Activated CD8-positive, alpha-beta memory T cell treated with anti-CD3 and anti-CD28 coated beads for 36 hours (primary cell): ENCODE results near the gene NID1. TPM values are rescaled to one million over a fixed set of nuclear protein-coding genes. Genes with fewer than 3 reads are reported as not detected.
"Not testable (repeated sequence)": the region's sequence is repeated elsewhere in the genome, so short reads cannot be mapped to it uniquely, and the experiment has no call there.

Source experiments
- CTCF ChIA-PET: fragments of 350-600 bp; sonication (Branson Sonifier 250); formaldehyde crosslinking; loops from one replicate; lab custom pipeline; 2021; ENCODE audit warnings: antibody characterized with exemption; lab: Charles Lee
- POLR2A ChIA-PET: fragments of 350-600 bp; sonication (Branson Sonifier 250); formaldehyde crosslinking; loops from one replicate; lab custom pipeline; 2021; ENCODE audit warnings: antibody characterized with exemption; lab: Charles Lee
- total RNA-seq, 2 experiments: library from RNA; stranded (reverse); gene quantifications; one replicate each; pipeline ENCODE4 v1.2.3, GENCODE V29; 2021

The NID1 gene
- total RNA-seq, 2 experiments from 2014 or later: 0.08 TPM

GRCh38 chr1:236099355-236099974 is 34.6 kb upstream of the NID1 start:
- ChIA-PET POLR2A (no interaction called here), CTCF (no interaction called here)

DNA sequence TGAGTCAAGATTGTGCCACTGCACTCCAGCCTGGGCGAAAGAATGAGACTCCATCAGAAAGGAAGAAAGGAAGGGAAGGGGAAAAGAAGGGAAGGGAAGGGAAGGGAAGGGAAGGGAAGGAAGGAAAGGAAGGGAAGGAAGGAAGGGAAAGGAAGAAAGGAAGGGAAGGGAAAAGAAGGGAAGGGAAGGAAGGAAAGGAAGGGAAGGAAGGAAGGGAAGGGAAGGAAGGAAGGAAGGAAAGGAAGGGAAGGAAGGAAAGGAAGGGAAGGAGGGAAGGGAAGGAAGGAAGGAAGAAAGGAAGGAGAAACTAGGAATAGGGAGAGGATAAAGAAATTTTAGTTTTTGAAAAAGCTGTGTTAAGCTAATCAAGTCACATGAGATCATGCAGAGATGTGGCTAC is 33.4 kb upstream of the NID1 start:
- ChIA-PET CTCF (no interaction called here), POLR2A (no interaction called here)

DNA sequence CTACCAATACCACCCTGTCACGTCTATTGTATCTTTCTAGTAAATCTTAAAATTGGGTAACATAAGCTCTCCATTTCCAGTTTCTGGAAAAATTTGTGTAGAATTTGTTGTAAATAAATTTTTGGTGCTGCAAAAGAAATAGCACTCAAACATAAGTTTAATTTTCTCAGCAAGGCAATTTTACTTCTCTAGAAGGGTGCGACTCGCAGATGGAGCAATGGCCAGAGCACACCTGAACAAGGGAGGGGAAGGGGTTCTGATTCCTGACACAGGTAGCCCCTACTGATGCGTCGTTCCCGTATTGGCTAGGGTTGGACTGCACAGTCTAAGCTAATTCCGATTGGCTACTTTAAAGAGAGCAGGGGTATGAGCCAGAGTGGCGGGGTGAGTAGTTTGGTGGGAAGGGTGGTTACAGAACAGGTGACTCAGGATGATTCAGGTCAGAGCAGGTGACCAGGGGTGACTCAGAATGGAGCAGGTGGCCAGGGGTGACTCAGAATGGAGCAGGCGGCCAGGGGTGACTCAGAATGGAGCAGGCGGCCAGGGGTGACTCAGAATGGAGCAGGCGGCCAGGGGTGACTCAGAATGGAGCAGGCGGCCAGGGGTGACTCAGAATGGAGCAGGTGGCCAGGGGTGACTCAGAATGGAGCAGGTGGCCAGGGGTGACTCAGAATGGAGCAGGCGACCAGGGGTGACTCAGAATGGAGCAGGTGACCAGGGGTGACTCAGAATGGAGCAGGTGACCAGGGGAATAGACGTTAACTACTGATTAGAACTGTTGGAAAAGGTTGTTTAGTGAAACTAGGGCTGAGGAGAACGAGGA is 32.0 kb upstream of the NID1 start:
- POLR2A ChIA-PET: not testable (repeated sequence)
- CTCF ChIA-PET: interaction anchor here (0.6 kb wide), 1 partner anchor 9 kb away, joined by 4 read pairs; no protein-coding TSS in a partner anchor

DNA sequence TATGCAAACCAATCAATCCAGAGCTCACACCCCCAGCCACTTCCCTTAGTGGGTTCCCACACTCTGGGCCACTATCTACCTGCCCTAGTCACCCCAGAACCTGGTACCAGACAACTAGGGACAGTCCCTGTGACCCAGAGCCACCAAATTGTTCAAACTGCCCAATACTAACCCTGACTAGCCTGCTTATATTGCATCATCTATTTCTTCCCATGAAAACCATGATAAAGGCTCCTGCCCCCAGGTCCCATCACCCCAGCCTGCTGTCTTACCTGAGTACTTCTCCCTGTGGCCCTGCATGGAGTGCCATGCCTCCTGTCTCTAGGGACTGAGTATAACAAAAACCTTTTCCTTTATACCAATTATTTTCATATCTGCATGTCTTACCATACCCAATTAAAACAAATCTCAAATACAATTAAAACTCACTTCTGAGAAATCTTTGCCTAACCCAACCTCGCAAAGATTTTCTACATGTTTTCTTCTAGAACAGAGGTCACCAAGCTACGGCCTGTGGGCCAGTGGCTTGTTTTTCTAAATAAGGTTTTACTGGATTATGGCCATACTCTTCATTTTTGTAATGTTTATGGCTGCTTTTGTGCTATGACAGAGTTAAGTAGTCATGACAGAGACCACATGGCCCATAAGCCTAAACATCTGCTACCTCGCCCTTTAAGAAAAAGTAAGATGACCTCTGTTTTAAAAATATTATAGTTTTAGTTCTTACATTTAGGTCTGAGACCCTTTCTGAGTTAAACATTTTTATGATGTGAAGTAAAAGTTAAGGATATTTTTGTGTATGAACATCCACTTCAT is 31.0 kb upstream of the NID1 start:
- POLR2A ChIA-PET: no interaction called here
- CTCF ChIA-PET: interaction anchor here (0.6 to 1.1 kb wide), 2 partner anchors 9 to 10 kb away, joined by 3 to 4 read pairs; no protein-coding TSS in a partner anchor

DNA sequence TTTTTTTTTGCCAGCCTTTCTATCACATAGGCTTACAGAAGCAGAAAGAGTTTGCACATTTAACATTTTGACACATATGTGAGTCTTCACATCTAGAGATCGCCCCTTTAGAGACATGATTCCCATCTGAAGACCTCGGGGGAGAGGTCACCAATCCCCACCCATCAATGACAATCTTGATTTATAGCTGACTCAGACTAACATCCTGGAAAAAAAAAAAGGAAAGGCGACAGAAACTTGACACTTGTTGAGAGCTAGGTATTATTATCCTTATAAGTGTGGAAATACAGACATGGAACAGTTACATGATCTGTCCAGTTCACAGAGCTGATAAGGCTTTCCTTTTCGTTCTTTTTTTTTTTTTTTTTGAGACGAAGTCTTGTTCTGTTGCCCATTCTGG is 28.0 kb upstream of the NID1 start:
- ChIA-PET CTCF (no interaction called here), POLR2A (no interaction called here)

- CTCF ChIA-PET: interaction anchor here (0.7 kb wide), 1 partner anchor 403 kb away, joined by 4 read pairs; no protein-coding TSS in a partner anchor
- POLR2A ChIA-PET: no interaction called here
Measured at GRCh38 chr1:236091933-236092318, 27.0 kb upstream of the NID1 start.

DNA sequence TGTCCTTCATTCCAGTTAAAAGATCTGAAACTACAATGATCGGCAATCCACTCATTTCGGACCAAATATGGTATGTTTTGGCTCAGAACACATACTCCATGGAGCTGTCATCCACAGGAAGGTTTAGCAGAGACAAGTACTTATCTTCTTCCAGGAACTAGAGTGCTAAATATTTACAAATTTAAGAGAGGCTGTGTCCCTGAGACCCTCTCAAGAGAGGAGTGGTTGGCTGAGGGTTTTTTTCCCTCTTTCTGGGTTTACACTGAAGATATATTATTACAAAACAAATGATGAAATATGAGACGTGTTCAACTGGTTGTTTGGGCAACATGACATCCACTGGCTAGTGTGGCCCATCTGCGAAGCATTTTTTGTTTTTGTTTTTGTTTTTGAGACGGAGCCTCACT is 25.9 kb upstream of the NID1 start:
- POLR2A ChIA-PET: no interaction called here

GRCh38 chr1:236089046-236089773 is 24.3 kb upstream of the NID1 start:
- CTCF ChIA-PET: no interaction called here
- POLR2A ChIA-PET: no interaction called here

More for the DNA sequence above, 25.9 kb upstream of the NID1 start:
- CTCF ChIA-PET: interaction anchor here (0.5 kb wide), 1 partner anchor 406 kb away, joined by 4 read pairs; no protein-coding TSS in a partner anchor

DNA sequence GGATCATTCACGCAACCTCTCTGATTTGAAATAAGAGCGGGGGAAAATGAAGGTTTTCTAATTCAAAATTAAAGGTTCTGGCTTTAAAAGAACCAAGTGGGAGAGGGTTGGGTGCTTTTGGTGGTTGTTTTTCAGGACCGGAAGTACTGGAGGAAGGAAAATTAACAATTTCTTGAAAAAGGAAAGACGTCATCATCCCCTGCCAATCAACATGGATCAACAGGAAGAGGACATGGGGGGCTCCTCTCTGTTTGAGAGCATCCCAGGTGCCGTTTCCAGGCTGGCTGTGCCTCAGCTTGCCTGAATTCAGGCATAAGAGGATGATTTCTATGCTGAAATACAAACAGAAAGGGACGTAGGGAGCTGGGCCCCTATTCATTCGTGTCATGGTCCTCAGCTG is 21.6 kb upstream of the NID1 start:
- CTCF ChIA-PET: no interaction called here

GRCh38 chr1:236085545-236086159 is 20.8 kb upstream of the NID1 start:
- CTCF ChIA-PET: no interaction called here
- POLR2A ChIA-PET: no interaction called here

More for the DNA sequence above, 21.6 kb upstream of the NID1 start:
- POLR2A ChIA-PET: no interaction called here

GRCh38 chr1:236084386-236084730 is 19.5 kb upstream of the NID1 start:
- POLR2A ChIA-PET: no interaction called here

GRCh38 chr1:236083650-236084385 is 18.9 kb upstream of the NID1 start:
- ChIA-PET CTCF (no interaction called here), POLR2A (no interaction called here)

More at GRCh38 chr1:236084386-236084730, 19.5 kb upstream of the NID1 start:
- CTCF ChIA-PET: no interaction called here

DNA sequence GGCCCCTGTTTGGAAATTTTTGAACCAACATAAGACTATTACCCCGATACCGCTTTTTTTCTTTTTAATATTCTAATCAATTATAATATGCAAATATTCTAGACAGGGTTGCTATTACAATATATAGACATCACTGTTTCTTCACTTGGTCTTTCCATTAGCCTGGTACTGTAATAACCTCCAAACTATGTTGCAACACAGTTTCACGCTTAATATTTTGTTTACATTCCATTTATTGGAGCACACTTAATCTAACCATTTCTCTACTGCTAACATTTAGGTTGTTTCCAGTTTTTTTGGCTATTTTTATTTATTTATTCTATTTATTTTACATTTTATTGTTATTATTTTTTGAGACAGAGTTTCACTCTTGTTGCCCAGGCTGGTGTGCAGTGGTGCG is 17.6 kb upstream of the NID1 start:
- ChIA-PET POLR2A (no interaction called here), CTCF (no interaction called here)

GRCh38 chr1:236081546-236082227 is 16.8 kb upstream of the NID1 start:
- ChIA-PET CTCF (no interaction called here), POLR2A (no interaction called here)

GRCh38 chr1:236079703-236080102 is 14.8 kb upstream of the NID1 start:
- ChIA-PET CTCF (no interaction called here), POLR2A (no interaction called here)

- ChIA-PET POLR2A (no interaction called here), CTCF (no interaction called here)
Measured at GRCh38 chr1:236078993-236079392, 14.1 kb upstream of the NID1 start.

DNA sequence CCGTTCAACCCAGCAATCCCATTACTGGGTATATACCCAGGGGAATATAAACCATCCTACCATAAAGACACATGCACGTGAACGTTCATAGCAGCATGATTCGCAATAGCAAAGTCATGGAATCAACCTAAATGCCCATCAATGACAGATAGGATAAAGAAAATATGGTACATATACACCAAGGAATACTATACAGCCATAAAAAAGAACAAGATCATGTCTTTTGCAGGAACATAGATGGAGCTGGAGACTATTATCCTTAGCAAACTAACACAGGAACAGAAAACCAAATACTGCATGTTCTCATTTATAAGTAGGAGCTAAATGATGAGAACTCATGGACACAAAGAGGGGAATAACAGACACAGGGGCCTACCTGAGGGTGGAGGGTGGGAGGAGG is 13.2 kb upstream of the NID1 start:
- CTCF ChIA-PET: interaction anchor here (0.7 kb wide), 1 partner anchor 558 kb away, joined by 3 read pairs; no protein-coding TSS in a partner anchor

DNA sequence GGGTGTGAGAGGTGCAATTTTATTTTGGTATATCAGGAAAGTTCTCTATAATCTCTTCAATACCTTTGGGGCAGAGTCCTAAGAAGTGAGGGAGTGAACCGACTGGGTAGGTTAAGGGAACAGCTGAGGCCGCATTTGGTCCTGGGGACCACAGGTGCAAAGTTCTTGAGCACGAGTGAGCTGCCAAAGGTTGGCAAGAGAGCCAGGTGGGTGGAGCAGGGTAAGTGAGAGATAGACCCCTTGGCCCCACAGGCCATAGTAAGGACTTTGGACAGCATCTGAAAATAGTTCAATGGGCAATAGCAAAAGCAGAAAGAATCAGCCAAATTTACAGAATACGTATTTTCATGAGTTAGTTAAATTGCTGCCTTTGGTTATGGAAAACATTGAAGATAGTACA is 11.0 kb upstream of the NID1 start:
- POLR2A ChIA-PET: no interaction called here
- CTCF ChIA-PET: no interaction called here

More for the DNA sequence above, 13.2 kb upstream of the NID1 start:
- POLR2A ChIA-PET: not testable (repeated sequence)
